Breast epithelium (tissue), 3 donors: Measurements from ENCODE around the gene DSG1.

Experiments
- CTCF ChIP-seq, 3 donors: fragments of 450-650 bp; IDR thresholded peaks; one replicate each; pipeline ENCODE4 v1.5.1; 2016 to 2017; ENCODE audit warnings: antibody characterized with exemption in 3 of 3, mild to moderate bottlenecking in 3 of 3, moderate library complexity in 3 of 3
- POLR2A ChIP-seq: fragments of 450-650 bp; IDR thresholded peaks from one replicate; pipeline ENCODE4 v1.6.1; 2016; ENCODE audit warnings: antibody characterized with exemption, mild to moderate bottlenecking, moderate library complexity
- POLR2AphosphoS5 ChIP-seq, 3 donors: sonication (generic); formaldehyde crosslinking; IDR thresholded peaks; one replicate each; pipeline ENCODE4 v1.6.1; 2017; ENCODE audit warnings: antibody characterized with exemption in 3 of 3

- TF ChIP-seq POLR2A (no peak), CTCF (IDR thresholded peaks at IDR 0.05) (no peak), POLR2AphosphoS5 (IDR thresholded peaks at IDR 0.05) (no peak)
Measured at GRCh38 chr18:31398191-31398590, 80.2 kb downstream of the DSG1 start.
